GM19025 (cell line): ENCODE results near the gene OMG.
"Not testable (repeated sequence)": the region's sequence is repeated elsewhere in the genome, so short reads cannot be mapped to it uniquely, and the experiment has no call there.

Source experiments
- ATAC-seq: cut with Tn5 transposase; IDR thresholded peaks from one replicate; pipeline ENCODE4 v1.9.1; 2021; ENCODE audit warnings: mild to moderate bottlenecking, low read depth, moderate library complexity; ENCODE audit not compliant: unreplicated experiment

Gene OMG

GRCh38 chr17:31308372-31309334 lies 11.6 kb upstream of the OMG start:
- ATAC-seq: no peak

GRCh38 chr17:31307640-31308039 lies 10.6 kb upstream of the OMG start:
- no peak for ATAC-seq

GRCh38 chr17:31299624-31300023 lies 2.6 kb upstream of the OMG start:
- ATAC-seq: no peak

DNA sequence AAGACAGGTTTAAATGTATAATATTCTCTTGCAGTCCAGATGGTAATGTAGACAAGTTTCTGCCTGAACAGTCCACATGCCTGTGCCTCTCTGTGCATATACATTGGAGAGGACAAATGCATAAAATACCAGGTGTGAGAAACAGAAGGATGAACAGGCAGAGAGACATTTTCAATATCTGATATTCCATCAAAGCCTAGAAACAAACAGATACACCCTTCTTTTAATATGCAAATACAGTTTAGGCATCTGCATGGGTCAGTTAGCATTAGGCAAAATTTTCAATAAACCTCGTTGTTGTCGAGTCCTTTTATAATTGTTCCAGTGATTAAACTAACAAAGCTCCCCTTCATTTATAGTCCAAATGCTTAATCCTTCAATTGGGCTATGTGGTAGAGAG lies 897 bp downstream of the OMG start:
- ATAC-seq: no peak

DNA sequence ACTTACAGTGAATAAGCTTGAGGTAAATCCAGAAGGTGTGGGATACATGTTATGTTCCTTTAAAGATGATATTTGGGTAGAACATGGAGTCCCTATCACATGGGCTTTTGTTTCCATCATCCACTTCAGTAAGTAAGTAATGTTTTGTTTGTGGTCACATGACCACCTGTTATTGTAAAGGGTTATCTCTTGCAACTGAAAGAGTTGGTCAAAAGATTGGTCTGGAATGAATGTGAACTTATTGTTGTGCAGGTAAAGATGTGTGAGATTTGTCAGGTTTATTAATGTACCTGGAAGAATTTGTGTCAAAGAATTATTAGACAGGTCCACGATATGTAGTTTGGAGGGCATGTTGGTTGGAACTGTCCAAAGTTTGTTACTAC lies 1.6 kb downstream of the OMG start:
- ATAC-seq: no peak

- no peak for ATAC-seq
These were observed 2.1 kb downstream of the OMG start for GRCh38 chr17:31294820-31295488.

DNA sequence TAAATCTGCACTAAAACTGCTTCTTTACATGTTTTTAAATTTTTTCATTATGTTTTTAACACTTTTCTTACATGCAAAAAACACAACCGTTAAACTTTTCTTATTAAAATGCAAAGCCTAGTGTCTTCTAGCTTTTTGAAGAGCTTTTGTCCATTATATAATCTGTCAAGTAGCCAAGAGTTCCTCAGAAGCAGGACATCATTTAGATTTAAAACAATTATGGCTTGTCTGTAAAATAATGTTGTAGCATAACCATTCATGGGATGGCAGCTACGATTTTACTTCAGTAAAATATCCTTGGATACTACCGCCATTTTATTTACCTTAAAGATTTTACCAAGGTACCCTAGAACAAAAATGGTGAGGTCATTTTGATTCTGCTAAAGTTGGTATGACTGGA lies 2.8 kb downstream of the OMG start:
- no peak for ATAC-seq

DNA sequence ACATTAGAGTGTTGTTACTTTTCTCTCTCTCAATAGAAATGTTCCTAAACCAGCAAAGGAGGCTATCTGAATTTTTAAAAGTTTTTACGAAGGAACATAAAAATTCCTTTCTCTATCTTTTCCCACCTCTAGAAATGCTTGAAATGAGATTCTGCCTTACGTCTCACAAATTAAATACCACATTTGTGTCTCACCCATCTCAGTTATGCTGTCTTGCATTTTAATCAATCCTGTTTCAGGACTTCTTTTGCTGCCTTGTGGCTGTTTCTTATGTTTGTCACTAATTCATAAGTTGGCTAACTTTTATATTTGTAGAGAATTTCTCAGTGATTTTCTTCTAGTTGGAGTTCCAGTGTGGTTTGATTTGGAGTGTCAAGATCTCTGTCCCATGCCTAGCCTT lies 3.5 kb downstream of the OMG start:
- ATAC-seq: no peak

- no peak for ATAC-seq
These were observed 5.2 kb downstream of the OMG start for GRCh38 chr17:31291820-31292219.

- ATAC-seq: no peak
These were observed 7.2 kb downstream of the OMG start for GRCh38 chr17:31289790-31290189.

- ATAC-seq: not testable (repeated sequence)
These were observed 9.1 kb downstream of the OMG start for GRCh38 chr17:31287932-31288331.

- no peak for ATAC-seq
These were observed 10.5 kb downstream of the OMG start for GRCh38 chr17:31286587-31286986.

GRCh38 chr17:31283841-31284240 lies 13.2 kb downstream of the OMG start:
- no peak for ATAC-seq

DNA sequence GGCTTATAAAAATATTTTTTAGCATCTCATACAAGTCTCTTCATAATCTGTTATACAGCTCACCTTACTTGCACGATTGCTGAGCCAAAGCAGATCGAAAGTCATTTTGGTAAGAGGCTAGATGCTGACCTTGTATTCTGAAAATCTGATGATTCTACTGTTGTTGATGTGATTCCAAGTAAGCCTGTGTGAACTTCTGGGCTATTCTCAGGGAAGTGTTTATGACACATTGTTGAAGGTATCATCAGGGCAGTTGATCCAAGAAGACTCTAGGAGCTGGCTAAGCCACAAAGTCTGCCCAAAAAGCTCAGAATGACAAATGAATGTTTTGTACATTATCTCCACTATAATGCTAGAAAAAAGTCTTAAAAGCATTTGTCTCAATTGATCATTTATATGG lies 16.0 kb downstream of the OMG start:
- ATAC-seq: no peak

DNA sequence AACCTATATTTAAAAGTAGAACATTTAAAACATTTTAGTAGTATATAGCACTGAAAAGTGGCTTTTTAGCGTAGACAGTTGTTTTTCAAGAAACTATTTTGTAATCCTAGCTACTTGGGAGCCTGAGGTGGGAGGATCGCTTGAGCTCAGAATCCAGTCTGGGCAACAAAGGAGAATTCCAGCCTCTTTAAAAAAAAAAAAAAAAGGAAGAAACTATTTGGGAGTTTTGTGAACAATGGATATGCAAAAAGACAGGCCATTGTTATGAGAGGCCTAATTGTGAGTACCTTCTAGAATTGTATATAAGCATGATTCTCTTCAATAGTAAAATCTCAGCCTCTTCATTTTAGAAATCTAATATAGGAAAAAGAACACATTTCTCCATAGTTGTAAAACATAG lies 17.6 kb downstream of the OMG start:
- no peak for ATAC-seq

- ATAC-seq: no peak
These were observed 21.9 kb downstream of the OMG start for GRCh38 chr17:31275116-31275515.

- no peak for ATAC-seq
These were observed 22.8 kb downstream of the OMG start for GRCh38 chr17:31274252-31274651.

GRCh38 chr17:31273516-31273915 lies 23.5 kb downstream of the OMG start:
- ATAC-seq: no peak

DNA sequence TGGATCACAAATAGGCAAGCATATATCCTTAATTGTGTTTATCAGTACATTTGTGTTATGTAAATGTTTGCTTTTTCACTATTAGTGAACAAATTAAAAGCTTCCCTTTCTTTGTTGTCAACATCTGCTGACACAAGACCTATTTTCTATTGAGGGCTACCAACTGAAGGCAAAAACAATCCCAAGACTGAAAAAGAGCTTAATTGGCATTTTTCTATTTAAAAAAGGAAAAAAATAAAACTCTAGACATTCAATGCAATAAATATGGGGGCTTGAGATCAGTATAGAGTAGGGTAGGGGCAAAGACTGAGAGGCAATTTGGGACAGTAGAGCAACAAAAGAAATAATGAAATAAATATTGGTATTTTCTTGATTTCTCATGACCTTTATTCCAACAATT lies 24.2 kb downstream of the OMG start:
- no peak for ATAC-seq

- no peak for ATAC-seq
These were observed 24.8 kb downstream of the OMG start for GRCh38 chr17:31272236-31272635.

GRCh38 chr17:31269578-31269983 lies 27.5 kb downstream of the OMG start:
- no peak for ATAC-seq

DNA sequence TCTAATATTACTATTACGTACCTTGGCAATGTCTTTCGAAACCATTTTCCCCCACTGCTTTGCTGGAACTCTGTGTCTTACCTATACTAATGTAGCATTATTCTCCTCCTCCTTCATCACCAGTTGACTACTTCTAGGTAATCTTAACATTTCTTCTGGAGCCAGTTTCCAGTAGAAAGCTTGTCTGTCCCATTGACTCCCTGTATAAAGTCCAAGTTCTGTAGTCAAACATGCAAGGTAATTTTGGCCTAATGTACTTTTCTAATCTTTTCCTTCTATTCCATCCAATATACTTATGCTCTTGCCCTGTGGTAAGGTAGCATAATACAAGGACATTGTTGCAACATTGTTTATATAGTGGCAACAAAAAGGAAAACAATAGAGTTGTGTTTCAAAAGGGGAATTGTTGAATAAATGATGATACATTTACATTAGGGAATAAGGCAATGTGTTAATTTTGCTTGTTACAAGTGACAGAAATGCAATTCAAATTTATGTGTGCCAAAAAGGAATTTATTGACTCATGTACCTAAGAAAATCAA lies 27.9 kb downstream of the OMG start:
- ATAC-seq: no peak
